Occipital lobe (tissue), 2 donors: ENCODE data around the gene SLC24A4. TPM values are rescaled to one million over a fixed set of nuclear protein-coding genes. Genes with fewer than 3 reads are reported as not detected.
A peak's percentile ranks its signal among the peaks of the same experiment; 100 is the strongest.
"Not testable (repeated sequence)": the region's sequence is repeated elsewhere in the genome, so short reads cannot be mapped to it uniquely, and the experiment has no call there.

ENCODE experiments used
- DNase-seq: peaks from one replicate; lab custom pipeline; 2025; lab: John Stamatoyannopoulos, UW
- total RNA-seq: library from RNA; depleted of rRNA; stranded (reverse); fragments of >200 nt; gene quantifications from one replicate; pipeline ENCODE4 v1.2.3, GENCODE V29; 2014

Gene SLC24A4
- total RNA-seq, 1 donor from 2014 or later, result 0.31 TPM

DNA sequence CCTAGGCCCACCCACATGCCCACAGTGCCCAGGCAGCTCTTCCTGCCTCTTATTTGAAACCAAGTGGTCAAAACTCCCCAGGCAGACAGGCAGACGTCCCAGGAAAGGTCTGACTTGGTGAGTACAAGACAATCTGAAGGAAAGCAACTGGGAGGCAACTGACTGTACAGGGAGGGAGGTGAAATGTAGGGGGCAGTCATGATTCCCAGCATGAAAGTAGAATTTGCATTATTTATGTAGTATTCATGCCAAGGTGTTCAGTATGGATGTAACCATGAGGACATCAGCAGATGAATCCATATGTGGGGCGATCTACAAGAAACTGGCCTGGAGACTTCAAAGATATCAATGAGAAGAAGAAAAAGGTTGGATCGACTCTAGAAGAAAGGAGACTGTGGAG, 46.1 kb downstream of the SLC24A4 start:
- DNase-seq, result no peak

DNA sequence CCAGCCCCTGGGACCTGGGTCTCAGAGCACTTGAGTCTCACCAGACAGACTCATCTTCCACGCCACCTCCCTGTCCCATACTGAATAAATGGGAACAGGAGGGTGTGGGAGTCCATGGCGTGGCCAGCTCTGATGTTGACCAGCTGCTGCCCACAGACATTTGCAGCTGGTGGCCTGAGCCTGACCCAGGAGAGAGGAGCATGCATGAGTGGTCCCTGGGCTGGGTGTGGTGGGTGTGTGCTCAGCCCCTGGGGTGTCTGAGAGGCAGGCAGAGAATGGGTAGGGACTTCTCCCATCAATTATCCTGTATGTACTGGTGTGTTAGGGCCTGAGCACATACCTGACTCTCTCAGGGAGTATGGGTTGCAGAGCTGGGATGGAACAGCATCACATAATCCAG, 49.3 kb downstream of the SLC24A4 start:
- DNase-seq, result no peak

- no peak for DNase-seq
These were observed 50.4 kb downstream of the SLC24A4 start for GRCh38 chr14:92373336-92373735.

GRCh38 chr14:92380131-92380530, 57.2 kb downstream of the SLC24A4 start:
- DNase-seq, result no peak

GRCh38 chr14:92380582-92380981, 57.6 kb downstream of the SLC24A4 start:
- no peak for DNase-seq

DNA sequence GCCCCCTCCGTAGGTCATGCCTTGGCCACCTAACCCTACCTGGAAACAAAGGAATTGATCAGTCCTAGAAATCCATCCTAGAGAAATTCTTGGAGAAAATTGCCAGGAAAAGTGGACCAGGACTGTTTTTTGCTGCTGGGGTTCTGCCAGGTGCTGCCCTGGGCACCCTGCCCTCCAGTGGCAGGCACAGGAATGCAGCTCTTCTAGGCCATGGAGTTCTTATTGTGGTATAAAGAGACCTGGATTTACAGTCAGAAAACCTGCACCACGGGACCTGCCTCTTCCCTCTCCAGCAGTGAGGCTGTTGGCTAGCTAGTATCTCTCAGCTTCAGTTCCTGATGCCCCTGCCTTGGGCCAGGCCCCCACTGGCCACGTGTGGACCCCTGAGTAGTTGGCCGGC, 59.7 kb downstream of the SLC24A4 start:
- no peak for DNase-seq

DNA sequence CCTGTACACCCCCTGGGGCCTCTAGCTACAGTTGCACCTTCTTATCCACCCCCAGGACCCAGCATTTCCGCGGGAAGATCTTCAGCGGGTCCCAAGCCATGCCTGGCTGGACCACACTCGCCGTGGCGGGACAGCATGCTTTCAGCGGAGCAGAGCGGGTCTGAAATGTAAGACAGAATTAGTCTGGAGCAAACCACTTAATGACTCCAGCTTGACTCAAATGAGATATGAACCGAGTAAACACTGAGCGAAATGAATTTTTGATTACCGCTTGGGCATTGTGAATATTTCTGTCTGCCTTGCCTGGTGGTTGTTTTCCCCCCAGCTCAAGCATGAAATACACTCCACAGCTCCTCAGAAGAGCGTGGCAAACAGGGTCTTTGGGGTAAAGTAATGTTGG, 60.8 kb downstream of the SLC24A4 start:
- no peak for DNase-seq

- DNase-seq, result no peak
These were observed 61.6 kb downstream of the SLC24A4 start for GRCh38 chr14:92384461-92385133.

DNA sequence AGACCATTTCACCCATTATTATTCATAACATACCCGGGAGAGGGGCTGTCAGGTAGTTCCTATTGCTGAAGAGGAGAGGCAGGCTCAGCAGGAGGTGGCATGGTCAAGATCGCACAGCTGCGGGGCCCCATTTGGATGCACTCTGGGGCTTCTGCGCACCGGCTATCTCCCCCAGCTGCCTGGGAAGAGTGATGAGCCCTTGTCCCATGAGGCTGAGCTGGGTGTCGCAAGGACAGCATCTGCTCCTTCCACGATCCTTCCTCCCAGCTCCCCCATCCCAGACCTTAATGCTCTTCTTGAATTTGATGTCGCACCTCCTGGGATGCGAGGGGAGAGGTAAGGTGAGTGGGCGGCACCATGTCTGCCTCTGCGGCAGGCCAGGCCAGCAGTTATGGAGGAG, 62.6 kb downstream of the SLC24A4 start:
- no peak for DNase-seq

- DNase-seq, result no peak
These were observed 63.2 kb downstream of the SLC24A4 start for GRCh38 chr14:92386165-92386564.

DNA sequence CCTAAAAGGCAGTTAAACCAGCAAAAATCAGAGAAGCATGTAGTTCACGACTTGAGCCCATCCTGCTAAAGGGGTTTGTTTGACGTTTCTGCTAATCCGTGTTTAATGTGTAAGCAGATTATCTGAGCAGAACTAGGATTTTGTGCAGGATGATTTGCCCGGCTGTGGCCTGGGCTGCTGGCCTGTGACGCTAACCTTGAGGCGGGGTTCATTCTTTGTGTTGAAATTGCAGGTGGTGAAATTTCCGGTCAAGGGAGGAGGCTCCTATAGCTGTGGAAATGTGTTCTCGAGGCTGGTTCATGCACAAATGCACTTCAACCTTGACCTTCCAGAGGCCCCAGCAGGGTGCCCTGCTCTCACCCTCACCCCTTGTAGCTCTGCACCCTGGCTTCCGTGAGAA, 63.7 kb downstream of the SLC24A4 start:
- DNase-seq, result no peak

GRCh38 chr14:92387578-92387977, 64.6 kb downstream of the SLC24A4 start:
- DNase-seq, result no peak

DNA sequence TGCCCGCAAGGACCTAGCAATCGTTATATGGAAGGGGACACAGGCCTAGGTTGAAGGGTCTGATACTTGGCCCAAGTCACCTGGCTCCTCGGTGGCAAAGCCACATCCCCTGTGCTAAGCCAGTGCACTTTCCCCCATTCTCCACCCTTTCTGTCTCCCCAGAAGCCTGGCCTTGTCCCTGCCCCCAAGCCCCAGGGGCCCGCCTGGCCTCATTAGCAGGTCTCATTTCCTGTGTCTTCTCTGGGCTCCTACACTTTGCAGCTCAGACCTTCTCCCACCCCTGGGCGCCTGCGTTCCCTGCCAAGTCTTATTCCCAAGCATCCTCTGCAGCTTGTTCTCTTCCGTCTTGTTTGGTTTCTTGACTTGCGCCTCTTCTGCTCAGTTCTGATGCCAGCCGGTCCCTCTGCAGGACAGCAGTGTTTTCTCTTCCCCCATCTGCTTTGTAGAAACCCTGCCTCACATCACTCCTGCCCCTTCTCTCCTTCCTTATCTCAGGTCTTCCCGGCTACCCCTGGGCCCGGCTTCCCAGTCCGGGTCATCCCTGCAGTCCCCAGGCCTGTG, 66.7 kb downstream of the SLC24A4 start:
- DNase-seq, result no peak

GRCh38 chr14:92391726-92392125, 68.8 kb downstream of the SLC24A4 start:
- no peak for DNase-seq

DNA sequence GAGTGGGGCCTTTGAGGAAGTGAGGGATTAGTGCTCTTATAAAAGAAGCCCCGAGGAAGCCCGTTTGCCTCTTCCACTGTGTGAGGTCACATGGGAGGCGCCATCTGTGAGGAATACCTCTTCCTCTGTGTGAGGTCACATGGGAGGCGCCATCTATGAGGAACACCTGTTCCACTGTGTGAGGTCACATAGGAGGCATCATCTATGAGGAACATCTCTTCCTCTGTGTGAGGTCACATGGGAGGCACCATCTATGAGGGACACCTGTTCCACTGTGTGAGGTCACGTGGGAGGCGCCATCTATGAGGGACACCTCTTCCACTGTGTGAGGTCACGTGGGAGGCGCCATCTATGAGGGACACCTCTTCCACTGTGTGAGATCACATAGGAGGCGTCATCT, 69.7 kb downstream of the SLC24A4 start:
- DNase-seq, result no peak

- DNase-seq, result peak; percentile 61
These were observed 74.4 kb downstream of the SLC24A4 start for GRCh38 chr14:92397150-92397952.

- no peak for DNase-seq
These were observed 75.1 kb downstream of the SLC24A4 start for GRCh38 chr14:92397953-92398564.

DNA sequence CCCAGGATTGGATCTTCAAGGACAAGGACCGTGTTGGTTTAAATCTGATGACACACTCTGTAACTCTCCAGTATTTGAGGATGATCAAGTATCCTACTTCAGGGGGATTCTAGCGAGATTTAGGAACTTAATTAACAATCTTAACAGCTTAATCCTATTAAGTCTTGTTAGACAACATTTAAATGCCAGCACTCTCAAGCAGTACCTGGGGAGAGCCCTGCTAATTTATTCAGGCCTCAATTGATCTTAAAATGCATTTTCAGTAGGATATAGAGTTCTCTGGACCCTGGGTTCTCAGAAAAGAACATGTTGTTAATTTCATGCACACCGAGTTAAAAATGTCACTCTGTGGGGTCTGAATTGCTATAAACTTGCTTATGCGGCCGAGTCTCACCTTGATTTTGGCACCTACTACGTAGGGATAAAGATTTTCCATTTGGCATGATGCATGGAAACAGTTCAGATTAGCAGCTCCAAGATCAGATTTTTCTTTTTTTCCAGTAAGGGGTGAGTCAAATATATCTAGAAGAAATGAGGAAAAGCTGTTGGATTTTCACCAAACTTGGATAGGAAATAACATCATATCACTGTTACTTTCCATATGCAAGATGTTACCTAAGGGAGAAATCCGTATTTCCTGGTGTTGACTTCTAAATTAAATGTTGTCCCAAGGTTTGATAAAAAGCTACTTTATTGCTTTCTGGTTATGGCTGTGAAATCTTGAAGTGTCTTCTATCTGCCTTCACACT, 76.1 kb downstream of the SLC24A4 start:
- no peak for DNase-seq

DNA sequence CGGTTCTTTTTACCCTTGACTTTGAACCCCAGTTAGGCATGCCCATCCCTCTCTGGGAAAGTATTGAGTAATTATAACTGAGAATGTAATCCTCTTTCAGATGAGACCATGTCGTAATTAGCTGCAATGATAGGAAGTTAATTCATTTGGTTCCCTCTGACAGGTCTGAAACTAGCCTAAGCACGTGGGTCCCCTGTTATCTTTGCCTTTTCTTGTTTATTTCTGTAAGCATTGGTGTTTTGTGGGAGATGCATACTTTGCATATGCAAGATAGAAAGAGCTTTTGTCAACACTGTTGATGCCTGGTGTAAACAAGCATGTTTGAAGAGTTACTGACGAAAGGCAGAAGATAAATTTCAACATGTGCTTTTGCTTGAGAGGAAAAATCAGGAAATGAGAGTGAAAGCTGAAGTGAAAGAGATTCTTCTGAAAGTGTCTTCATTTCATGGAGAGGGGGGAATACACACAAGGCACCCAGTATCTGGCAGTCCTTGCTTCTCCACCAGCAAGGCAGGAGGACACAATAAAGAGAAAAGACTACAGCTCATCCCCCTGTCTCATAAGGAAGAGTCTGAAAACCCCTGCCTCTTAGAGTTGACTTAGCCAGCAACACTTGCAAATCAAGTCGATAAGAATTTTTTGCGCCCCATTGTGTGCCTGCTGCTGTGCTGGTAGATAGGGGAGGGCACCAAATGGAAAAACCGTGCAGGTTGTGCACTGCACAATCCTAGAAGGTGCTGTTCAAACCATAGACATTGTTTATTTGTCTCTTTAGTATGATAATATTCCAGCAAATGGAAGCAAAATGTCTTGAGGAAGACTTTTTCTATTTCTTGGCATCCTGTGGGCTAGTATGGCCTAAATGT, 77.8 kb downstream of the SLC24A4 start:
- no peak for DNase-seq

DNA sequence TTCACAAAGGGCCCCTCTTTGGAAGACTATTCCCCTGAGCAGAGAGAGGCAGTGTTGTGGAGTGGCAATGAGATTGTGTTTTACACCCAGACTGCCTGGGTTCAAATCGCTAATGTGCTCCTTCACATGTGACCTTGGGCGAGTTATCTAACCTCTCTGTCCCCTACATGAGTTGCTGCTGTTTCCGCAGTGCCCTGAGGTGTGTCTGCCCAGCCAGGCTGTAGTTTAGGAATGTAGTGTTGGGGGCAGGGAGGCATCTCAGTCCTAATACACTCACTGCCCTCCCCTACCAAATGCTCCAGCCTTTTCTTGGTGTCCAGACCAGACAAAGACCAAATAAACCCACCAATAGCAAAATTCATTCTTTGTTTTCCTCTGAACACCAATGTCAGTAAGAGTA, 78.6 kb downstream of the SLC24A4 start:
- no peak for DNase-seq

DNA sequence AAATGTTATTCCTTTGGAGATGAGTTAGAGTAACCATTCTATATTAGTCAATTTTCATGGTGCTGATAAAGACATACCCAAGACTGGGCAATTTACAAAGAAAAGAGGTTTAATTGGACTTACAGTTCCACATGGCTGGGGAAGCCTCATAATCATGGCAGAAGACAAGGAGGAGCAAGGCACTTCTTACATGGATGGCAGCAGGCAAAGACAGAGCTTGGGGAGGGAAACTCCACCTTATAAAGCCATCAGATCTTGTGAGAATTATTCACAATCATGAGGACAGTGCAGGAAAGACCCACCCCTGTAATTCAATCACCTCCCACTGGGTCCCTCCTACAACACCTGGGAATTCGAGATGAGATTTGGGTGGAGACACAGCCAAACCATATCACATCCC, 79.5 kb downstream of the SLC24A4 start:
- DNase-seq, result not testable (repeated sequence)
